Endothelial cell of umbilical vein (primary cell): Measurements from ENCODE around the gene DDX11. TPM values are rescaled to one million over a fixed set of nuclear protein-coding genes. Genes with fewer than 3 reads are reported as not detected.

ENCODE experiments used
- BruUV-seq: library from RNA; stranded (reverse); fragments of 400-500 nt; replicated peaks from 2 replicates; lab custom pipeline; 2021; lab: Mats Ljungman, UMichigan
- CTCF ChIA-PET: fragments of 300-600, 350-600 bp; sonication (Branson Sonifier 250); formaldehyde crosslinking; loops from one replicate; lab custom pipeline; 2021; ENCODE audit warnings: antibody characterized with exemption, inconsistent platforms; lab: Charles Lee
- POLR2A ChIA-PET: fragments of 300-600, 350-600 bp; sonication (Branson Sonifier 250); formaldehyde crosslinking; loops from one replicate; lab custom pipeline; 2021; ENCODE audit warnings: antibody characterized with exemption, inconsistent platforms; lab: Charles Lee
- DNase-seq: peaks from one replicate; pipeline ENCODE4 v3.0.0-alpha.2; 2011; ENCODE audit warnings: low read depth, low spot score
- FAIRE-seq: peaks from 2 replicates; lab custom pipeline; 2011; peaks lifted over from hg19 to GRCh38; lab: Jason Lieb, UNC
- H2AFZ ChIP-seq: 2 replicates; pipeline ENCODE4 v1.6.0; 2012; ENCODE audit warnings: low read depth, low read length, control low read depth, inconsistent platforms
- H3K27ac ChIP-seq: 2 replicates; pipeline ENCODE4 v1.5.1; 2011; ENCODE audit warnings: low read depth, mild to moderate bottlenecking, control low read depth, low read length, moderate library complexity; ENCODE audit not compliant: insufficient read depth
- H3K27me3 ChIP-seq, 2 experiments: 2 replicates each; pipeline versions ENCODE4 v1.6.0 to v1.6.1; 2011; ENCODE audit warnings: low read length in 2 of 2, mixed read lengths in 1 of 2; ENCODE audit not compliant: control insufficient read depth in 2 of 2, insufficient read depth in 2 of 2
- H3K36me3 ChIP-seq, 2 experiments: 2 replicates in 1 of 2; 3 replicates in 1 of 2; pipeline ENCODE4 v1.5.1; 2011; ENCODE audit warnings: low read length in 2 of 2, mild to moderate bottlenecking in 1 of 2, moderate library complexity in 1 of 2; ENCODE audit not compliant: control insufficient read depth in 2 of 2, insufficient read depth in 2 of 2; ENCODE audit errors: extremely low read depth in 1 of 2
- H3K4me1 ChIP-seq: 3 replicates; pipeline ENCODE4 v1.5.1; 2011; ENCODE audit warnings: mild to moderate bottlenecking, low read length; ENCODE audit not compliant: control insufficient read depth, insufficient read depth; ENCODE audit errors: extremely low read depth
- H3K4me2 ChIP-seq: 2 replicates; pipeline ENCODE4 v1.6.1; 2011; ENCODE audit warnings: low read length, control low read depth, mixed read lengths; ENCODE audit not compliant: insufficient read depth
- H3K4me3 ChIP-seq, 3 experiments: fragments of 200-600 bp in 1 of 3; sonication (generic), shearing (Covaris generic) in 1 of 3; replicated peaks in 1 of 3; 2 replicates each; pipeline ENCODE4 v1.5.1; 2011 to 2016; ENCODE audit warnings: control low read depth in 3 of 3, low read length in 3 of 3, mild to moderate bottlenecking in 2 of 3, inconsistent platforms in 1 of 3, low read depth in 1 of 3, moderate library complexity in 1 of 3; ENCODE audit not compliant: insufficient read depth in 1 of 3
- H3K79me2 ChIP-seq: 2 replicates; pipeline ENCODE4 v1.6.0; 2012; ENCODE audit warnings: low read length, inconsistent platforms; ENCODE audit not compliant: control insufficient read depth, insufficient read depth
- H3K9ac ChIP-seq: replicated peaks from 2 replicates; pipeline ENCODE3; 2011; ENCODE audit warnings: low read length, control low read depth; ENCODE audit not compliant: insufficient read depth; ENCODE audit errors: extremely low read depth
- H3K9me1 ChIP-seq: replicated peaks from 3 replicates; pipeline ENCODE4 v1.6.0; 2011; ENCODE audit warnings: mild to moderate bottlenecking, low read length; ENCODE audit not compliant: control insufficient read depth, insufficient read depth; ENCODE audit errors: extremely low read depth
- H3K9me3 ChIP-seq: replicated peaks from 2 replicates; pipeline ENCODE4 v1.5.1; 2012; ENCODE audit warnings: low read length, inconsistent platforms; ENCODE audit not compliant: control insufficient read depth, insufficient read depth
- H4K20me1 ChIP-seq: replicated peaks from 2 replicates; pipeline ENCODE3; 2011; ENCODE audit warnings: mild to moderate bottlenecking, low read length; ENCODE audit not compliant: control insufficient read depth, insufficient read depth; ENCODE audit errors: extremely low read depth
- CTCF ChIP-seq, 2 donors: IDR thresholded peaks; 1 replicate in 1 of 2; 2 replicates in 1 of 2; pipeline ENCODE4 v1.5.1; 2011; ENCODE audit warnings: low read length in 2 of 2, mild to moderate bottlenecking in 2 of 2, moderate library complexity in 2 of 2, control low read depth in 1 of 2, inconsistent platforms in 1 of 2, low read depth in 1 of 2; ENCODE audit not compliant: insufficient read depth in 1 of 2; ENCODE audit errors: extremely low read depth in 1 of 2
- EZH2 ChIP-seq: IDR thresholded peaks from 2 replicates; pipeline ENCODE4 v1.6.1; 2012; ENCODE audit warnings: borderline replicate concordance, low read depth, mild to moderate bottlenecking, moderate library complexity, low read length, inconsistent platforms; ENCODE audit not compliant: severe bottlenecking
- FOS ChIP-seq: IDR thresholded peaks from 2 replicates; pipeline ENCODE4 v1.6.1; 2011; ENCODE audit warnings: mild to moderate bottlenecking, low read length, moderate library complexity, borderline replicate concordance; ENCODE audit not compliant: insufficient read depth
- GATA2 ChIP-seq: IDR thresholded peaks from 2 replicates; pipeline ENCODE4 v1.7.0; 2011; ENCODE audit warnings: low read depth, mild to moderate bottlenecking, moderate library complexity, mixed read lengths, low read length; ENCODE audit not compliant: insufficient read length, insufficient read depth
- JUN ChIP-seq: IDR thresholded peaks from 2 replicates; pipeline ENCODE4 v1.6.1; 2011; ENCODE audit warnings: borderline replicate concordance, low read depth; ENCODE audit not compliant: insufficient read length, insufficient read depth
- MAX ChIP-seq: IDR thresholded peaks from 2 replicates; pipeline ENCODE4 v1.6.1; 2011; ENCODE audit not compliant: insufficient read depth, insufficient read length
- MYC ChIP-seq: IDR thresholded peaks from one replicate; pipeline ENCODE4 v1.6.1; 2011; ENCODE audit warnings: mild to moderate bottlenecking, low read depth, low read length
- POLR2A ChIP-seq: IDR thresholded peaks from 2 replicates; pipeline ENCODE4 v1.6.1; 2012; ENCODE audit warnings: low read depth, mild to moderate bottlenecking, control low read depth, low read length
- POLR2AphosphoS5 ChIP-seq: IDR thresholded peaks from 2 replicates; pipeline ENCODE4 v1.6.1; 2012; ENCODE audit warnings: low read depth, mild to moderate bottlenecking, control low read depth, low read length, moderate library complexity; ENCODE audit not compliant: insufficient read depth
- dilution Hi-C: fragments of 300-500 bp; cut with MboI; formaldehyde crosslinking; loops from one replicate; pipeline ENCODE4 v1.15.0; 2019; ENCODE audit warnings: low sequenced_read_pairs; ENCODE audit not compliant: extremely low pct_ligation_motif_present
- intact Hi-C: fragments of 100-400 bp; cut with micrococcal nuclease; formaldehyde crosslinking; loops from one replicate; pipeline ENCODE4 v1.10.0; 2022
- polyA plus RNA-seq, 4 experiments: library from polyadenylated mRNA; depleted of rRNA in 3 of 4; stranded (reverse) in 3 of 4; unstranded in 1 of 4; fragments of >200 nt; gene quantifications; 2 replicates each; pipeline versions ENCODE4 v1.2.1 to v1.2.3, GENCODE V29; 2011 to 2012; ENCODE audit warnings: missing spikeins in 1 of 4
- total RNA-seq: library from RNA; stranded (reverse); gene quantifications from 2 replicates; pipeline ENCODE4 v1.2.3, GENCODE V29; 2021

The DDX11 gene
- total and polyA plus RNA-seq, 2 donors (not counting 3 experiments of a cell fraction or from before 2014, with no cell fraction given) = 20.8 to 71.4 TPM

GRCh38 chr12:31119803-31120211 lies 46.1 kb downstream of the DDX11 start:
- peaks cover 15 to 23% of the 10 kb centered on the region in 2 experiments for H3K27me3 ChIP-seq
- FAIRE-seq = no peak
- no peak for DNase-seq
- no peak overlapping the region for H2AFZ ChIP-seq
- no peaks in the 10 kb centered on the region for H4K20me1 ChIP-seq
- H3K9ac ChIP-seq = no peak overlapping the region
- BruUV-seq = no TSS peak
- POLR2A ChIA-PET = no interaction called here
- dilution Hi-C loops (no loop called here), intact Hi-C loops (no loop called here)
- no peaks in the 10 kb centered on the region for H3K9me1 ChIP-seq
- no peaks in the 10 kb centered on the region for H3K36me3 ChIP-seq
- no peak overlapping the region for H3K4me2 ChIP-seq
- no peak overlapping the region for H3K4me3 ChIP-seq
- no peak overlapping the region for H3K27ac ChIP-seq
- no peaks in the 10 kb centered on the region for H3K79me2 ChIP-seq
- peaks cover 4% of the 10 kb centered on the region for H3K4me1 ChIP-seq
- TF ChIP-seq JUN (no peak), EZH2 (no peak), MAX (no peak), POLR2A (no peak), CTCF (IDR thresholded peaks at IDR 0.05; ENCODE audit: extremely low read depth in 1 of 2, insufficient read depth in 1 of 2, low read depth in 1 of 2, low read length in 2 of 2) (no peak), FOS (no peak), MYC (no peak), POLR2AphosphoS5 (no peak), GATA2 (no peak)
- H3K9me3 ChIP-seq = no peaks in the 10 kb centered on the region
- CTCF ChIA-PET = no interaction called here
